HEK293 (cell line): Measurements from ENCODE around the gene VCL.

ENCODE experiments used
- AEBP2 ChIP-seq: fragments of 450-650 bp; formaldehyde crosslinking; IDR thresholded peaks from 2 replicates; pipeline ENCODE4 v1.5.1; 2016; ENCODE audit warnings: missing biosample characterization, missing genetic modification characterization, borderline replicate concordance
- BCL6B ChIP-seq: fragments of 450-650 bp; formaldehyde crosslinking; IDR thresholded peaks from 2 replicates; pipeline ENCODE4 v1.5.1; 2017; ENCODE audit warnings: missing biosample characterization, missing genetic modification characterization
- FEZF1 ChIP-seq: fragments of 450-650 bp; formaldehyde crosslinking; IDR thresholded peaks from 2 replicates; pipeline ENCODE4 v1.5.1; 2016; ENCODE audit warnings: missing biosample characterization, missing genetic modification characterization
- GLI4 ChIP-seq: fragments of 450-650 bp; formaldehyde crosslinking; IDR thresholded peaks from 2 replicates; pipeline ENCODE4 v1.5.1; 2016; ENCODE audit warnings: missing biosample characterization, missing genetic modification characterization
- HIC1 ChIP-seq: fragments of 450-650 bp; formaldehyde crosslinking; IDR thresholded peaks from 2 replicates; pipeline ENCODE4 v1.5.1; 2016; ENCODE audit warnings: missing biosample characterization, missing genetic modification characterization
- MEIS1 ChIP-seq: sonication (generic); formaldehyde crosslinking; IDR thresholded peaks from 2 replicates; pipeline ENCODE4 v1.8.1; 2022; ENCODE audit warnings: missing genetic modification reagents, mild to moderate bottlenecking, borderline replicate concordance
- PATZ1 ChIP-seq: fragments of 450-650 bp; formaldehyde crosslinking; IDR thresholded peaks from 2 replicates; pipeline ENCODE4 v1.5.1; 2016; ENCODE audit warnings: missing biosample characterization, missing genetic modification characterization
- PRDM6 ChIP-seq: fragments of 450-650 bp; formaldehyde crosslinking; IDR thresholded peaks from 2 replicates; pipeline ENCODE4 v1.5.1; 2017; ENCODE audit warnings: missing biosample characterization, missing genetic modification characterization
- SALL2 ChIP-seq: fragments of 450-650 bp; formaldehyde crosslinking; IDR thresholded peaks from 2 replicates; pipeline ENCODE4 v1.5.0; 2017; ENCODE audit warnings: missing biosample characterization, mild to moderate bottlenecking, missing genetic modification characterization, borderline replicate concordance
- YY1 ChIP-seq: fragments of 450-650 bp; formaldehyde crosslinking; IDR thresholded peaks from 2 replicates; pipeline ENCODE4 v1.5.1; 2018; ENCODE audit warnings: missing biosample characterization, missing genetic modification characterization
- YY2 ChIP-seq: fragments of 450-650 bp; formaldehyde crosslinking; IDR thresholded peaks from 2 replicates; pipeline ENCODE4 v1.5.1; 2016; ENCODE audit warnings: missing biosample characterization, missing genetic modification characterization
- ZBTB49 ChIP-seq: fragments of 450-650 bp; formaldehyde crosslinking; IDR thresholded peaks from 2 replicates; pipeline ENCODE4 v1.5.1; 2016; ENCODE audit warnings: missing biosample characterization, missing genetic modification characterization, low read depth
- ZBTB8A ChIP-seq: fragments of 450-650 bp; formaldehyde crosslinking; IDR thresholded peaks from 2 replicates; pipeline ENCODE4 v1.5.1; 2016; ENCODE audit warnings: missing biosample characterization, missing genetic modification characterization
- ZIC2 ChIP-seq: fragments of 450-650 bp; formaldehyde crosslinking; IDR thresholded peaks from 2 replicates; pipeline ENCODE4 v1.5.1; 2016; ENCODE audit warnings: missing biosample characterization, missing genetic modification characterization
- ZNF146 ChIP-seq: fragments of 450-650 bp; formaldehyde crosslinking; IDR thresholded peaks from 2 replicates; pipeline ENCODE4 v1.5.1; 2016; ENCODE audit warnings: missing biosample characterization, missing genetic modification characterization
- ZNF24 ChIP-seq: fragments of 450-650 bp; formaldehyde crosslinking; IDR thresholded peaks from 2 replicates; pipeline ENCODE4 v1.5.1; 2016; ENCODE audit warnings: missing biosample characterization, missing genetic modification characterization
- ZNF335 ChIP-seq: fragments of 450-650 bp; formaldehyde crosslinking; conservative IDR thresholded peaks from 2 replicates; pipeline ENCODE4 v1.5.1; 2016; ENCODE audit warnings: missing biosample characterization, missing genetic modification characterization
- ZNF354C ChIP-seq: fragments of 450-650 bp; formaldehyde crosslinking; IDR thresholded peaks from 2 replicates; pipeline ENCODE4 v1.5.1; 2016; ENCODE audit warnings: missing biosample characterization, missing genetic modification characterization, low read depth, borderline replicate concordance
- ZNF394 ChIP-seq: fragments of 450-650 bp; formaldehyde crosslinking; IDR thresholded peaks from 2 replicates; pipeline ENCODE4 v1.5.1; 2016; ENCODE audit warnings: missing biosample characterization, missing genetic modification characterization, mild to moderate bottlenecking, moderate library complexity, borderline replicate concordance
- ZNF426 ChIP-seq: fragments of 450-650 bp; formaldehyde crosslinking; IDR thresholded peaks from 2 replicates; pipeline ENCODE4 v1.5.1; 2017; ENCODE audit warnings: missing biosample characterization, missing genetic modification characterization, mild to moderate bottlenecking, inconsistent platforms, moderate library complexity
- ZNF488 ChIP-seq: fragments of 450-650 bp; formaldehyde crosslinking; IDR thresholded peaks from 2 replicates; pipeline ENCODE4 v1.5.1; 2016; ENCODE audit warnings: missing biosample characterization, missing genetic modification characterization
- ZNF707 ChIP-seq: fragments of 450-650 bp; formaldehyde crosslinking; IDR thresholded peaks from 2 replicates; pipeline ENCODE4 v1.5.1; 2016; ENCODE audit warnings: missing biosample characterization, missing genetic modification characterization
- ZNF76 ChIP-seq: fragments of 450-650 bp; formaldehyde crosslinking; IDR thresholded peaks from 2 replicates; pipeline ENCODE4; 2016; ENCODE audit warnings: low read depth, missing biosample characterization, missing genetic modification characterization, borderline replicate concordance
- ZNF768 ChIP-seq: fragments of 450-650 bp; formaldehyde crosslinking; IDR thresholded peaks from 2 replicates; pipeline ENCODE4 v1.5.1; 2018; ENCODE audit warnings: missing biosample characterization, mild to moderate bottlenecking, missing genetic modification characterization
- ZNF776 ChIP-seq: fragments of 450-650 bp; formaldehyde crosslinking; IDR thresholded peaks from 2 replicates; pipeline ENCODE4 v1.5.0; 2017; ENCODE audit warnings: missing biosample characterization, missing genetic modification characterization, borderline replicate concordance
- ZNF837 ChIP-seq: fragments of 450-650 bp; formaldehyde crosslinking; IDR thresholded peaks from 2 replicates; pipeline ENCODE4 v1.5.1; 2016; ENCODE audit warnings: missing biosample characterization, missing genetic modification characterization

Gene VCL

GRCh38 chr10:73997787-73998622 is at the start of gene VCL (continued):
- TF ChIP-seq ZNF707 (tag by site-specific recombination) (no peak), ZNF394 (peak; percentile 19; the same call in 1 of the 2 replicates), SALL2 (tag by site-specific recombination) (no peak), YY2 (tag by site-specific recombination) (no peak), GLI4 (tag by site-specific recombination) (peak; percentile 81; the same call in 1 of the 2 replicates), ZNF426 (tag by site-specific recombination) (no peak), ZBTB49 (tag by site-specific recombination) (no peak), ZNF335 (tag by site-specific recombination) (peak; percentile 99), ZNF24 (tag by site-specific recombination) (peak; percentile 73; the same call in 1 of the 2 replicates), ZBTB8A (tag by site-specific recombination) (peak; percentile 43), MEIS1 (CRISPR knock-in tag) (no peak), HIC1 (tag by site-specific recombination) (peak; percentile 58; the same call in 1 of the 2 replicates), ZNF768 (no peak; the same call in 1 of the 2 replicates), BCL6B (no peak), PRDM6 (tag by site-specific recombination) (no peak), YY1 (peak; percentile 50), AEBP2 (no peak), ZNF837 (no peak), ZNF776 (tag by site-specific recombination) (no peak), ZNF488 (tag by site-specific recombination) (no peak), FEZF1 (peak; percentile 43), PATZ1 (tag by site-specific recombination) (peak; percentile 93), ZNF76 (tag by site-specific recombination) (no peak), ZNF354C (tag by site-specific recombination) (no peak), ZNF146 (tag by site-specific recombination) (no peak), ZIC2 (tag by site-specific recombination) (no peak)
